Measurements from ENCODE around the gene CALML5.

DNA sequence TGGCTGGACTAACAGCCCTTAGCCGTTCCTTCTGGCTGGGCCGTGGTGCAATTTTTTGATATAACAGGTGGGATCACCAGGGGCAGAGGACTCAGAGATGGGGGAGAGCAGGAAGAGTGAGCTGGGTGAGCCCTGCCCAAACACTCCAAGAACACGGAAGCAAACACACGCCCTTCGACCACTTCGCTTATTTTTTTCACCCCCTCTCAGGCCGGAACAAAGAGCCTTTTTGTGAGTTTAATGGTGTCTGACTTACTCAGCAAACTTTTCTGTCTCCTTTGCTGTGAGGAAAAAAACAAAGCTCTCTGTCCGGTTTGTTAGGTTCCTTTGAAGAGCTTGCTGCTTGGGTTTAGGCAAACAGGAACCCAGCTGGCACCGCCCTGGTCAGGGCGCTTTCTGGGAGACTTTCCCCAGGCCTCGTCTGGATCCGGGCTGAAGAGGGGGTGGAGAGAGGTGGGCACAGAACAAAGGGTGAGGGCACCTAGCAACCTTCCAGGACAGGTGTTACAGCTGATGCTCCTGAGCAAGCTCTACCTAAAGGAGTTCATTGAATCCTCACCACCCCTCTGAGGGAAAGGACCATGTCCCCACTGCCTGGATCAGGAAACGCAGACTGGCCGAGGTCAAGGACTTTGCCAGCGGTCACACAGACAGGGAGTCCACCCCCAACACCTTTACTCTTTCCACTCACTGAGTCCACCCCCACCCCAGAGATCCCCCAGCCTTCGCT, 48.7 kb upstream of the CALML5 start:
- TF ChIP-seq EZH2 (IDR thresholded peaks at IDR 0.05; ENCODE audit: borderline replicate concordance, low read depth, low read length, severe bottlenecking) = no peak
- TF ChIP-seq, protein P1, sequence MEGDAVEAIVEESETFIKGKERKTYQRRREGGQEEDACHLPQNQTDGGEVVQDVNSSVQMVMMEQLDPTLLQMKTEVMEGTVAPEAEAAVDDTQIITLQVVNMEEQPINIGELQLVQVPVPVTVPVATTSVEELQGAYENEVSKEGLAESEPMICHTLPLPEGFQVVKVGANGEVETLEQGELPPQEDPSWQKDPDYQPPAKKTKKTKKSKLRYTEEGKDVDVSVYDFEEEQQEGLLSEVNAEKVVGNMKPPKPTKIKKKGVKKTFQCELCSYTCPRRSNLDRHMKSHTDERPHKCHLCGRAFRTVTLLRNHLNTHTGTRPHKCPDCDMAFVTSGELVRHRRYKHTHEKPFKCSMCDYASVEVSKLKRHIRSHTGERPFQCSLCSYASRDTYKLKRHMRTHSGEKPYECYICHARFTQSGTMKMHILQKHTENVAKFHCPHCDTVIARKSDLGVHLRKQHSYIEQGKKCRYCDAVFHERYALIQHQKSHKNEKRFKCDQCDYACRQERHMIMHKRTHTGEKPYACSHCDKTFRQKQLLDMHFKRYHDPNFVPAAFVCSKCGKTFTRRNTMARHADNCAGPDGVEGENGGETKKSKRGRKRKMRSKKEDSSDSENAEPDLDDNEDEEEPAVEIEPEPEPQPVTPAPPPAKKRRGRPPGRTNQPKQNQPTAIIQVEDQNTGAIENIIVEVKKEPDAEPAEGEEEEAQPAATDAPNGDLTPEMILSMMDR (IDR thresholded peaks at IDR 0.05; ENCODE audit: borderline replicate concordance, extremely low read depth, low read length, poor library complexity, severe bottlenecking) = no peak

All from DND-41 (cell line).